ENCODE data around the gene ADGRV1.

DNA sequence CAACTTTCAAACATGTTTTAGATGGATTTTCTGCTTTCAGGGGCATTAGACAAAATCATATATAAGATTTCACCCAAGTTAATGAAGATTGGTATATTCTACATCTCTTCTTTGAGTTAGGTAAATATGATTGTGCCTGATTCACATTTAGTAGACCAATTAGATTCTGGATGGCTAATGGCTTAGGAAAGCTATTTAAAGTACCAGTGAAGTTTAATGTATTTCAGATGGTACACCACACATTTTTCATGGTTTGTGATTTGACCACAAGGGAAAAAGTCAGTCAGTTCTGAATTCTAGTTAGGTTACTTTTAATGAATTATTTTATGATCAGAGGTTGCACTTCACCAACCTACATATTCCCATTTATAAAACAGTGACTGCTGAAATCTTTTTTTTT lies 409.7 kb downstream of the ADGRV1 start:
- TF ChIP-seq, protein P1, sequence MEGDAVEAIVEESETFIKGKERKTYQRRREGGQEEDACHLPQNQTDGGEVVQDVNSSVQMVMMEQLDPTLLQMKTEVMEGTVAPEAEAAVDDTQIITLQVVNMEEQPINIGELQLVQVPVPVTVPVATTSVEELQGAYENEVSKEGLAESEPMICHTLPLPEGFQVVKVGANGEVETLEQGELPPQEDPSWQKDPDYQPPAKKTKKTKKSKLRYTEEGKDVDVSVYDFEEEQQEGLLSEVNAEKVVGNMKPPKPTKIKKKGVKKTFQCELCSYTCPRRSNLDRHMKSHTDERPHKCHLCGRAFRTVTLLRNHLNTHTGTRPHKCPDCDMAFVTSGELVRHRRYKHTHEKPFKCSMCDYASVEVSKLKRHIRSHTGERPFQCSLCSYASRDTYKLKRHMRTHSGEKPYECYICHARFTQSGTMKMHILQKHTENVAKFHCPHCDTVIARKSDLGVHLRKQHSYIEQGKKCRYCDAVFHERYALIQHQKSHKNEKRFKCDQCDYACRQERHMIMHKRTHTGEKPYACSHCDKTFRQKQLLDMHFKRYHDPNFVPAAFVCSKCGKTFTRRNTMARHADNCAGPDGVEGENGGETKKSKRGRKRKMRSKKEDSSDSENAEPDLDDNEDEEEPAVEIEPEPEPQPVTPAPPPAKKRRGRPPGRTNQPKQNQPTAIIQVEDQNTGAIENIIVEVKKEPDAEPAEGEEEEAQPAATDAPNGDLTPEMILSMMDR (IDR thresholded peaks at IDR 0.05) = no peak
- no peak for TF ChIP-seq POLR2A (IDR thresholded peaks at IDR 0.05)

All from thyroid gland (tissue), 4 donors.